DMS 273 treated with DMSO at 0.1 percent for 48 hours (cell line): ENCODE measurements around the gene TINCR.
"Not testable (repeated sequence)": the region's sequence is repeated elsewhere in the genome, so short reads cannot be mapped to it uniquely, and the experiment has no call there.

Source experiments
- DNase-seq: peaks from one replicate; lab custom pipeline; 2025; lab: John Stamatoyannopoulos, UW

TINCR gene

DNA sequence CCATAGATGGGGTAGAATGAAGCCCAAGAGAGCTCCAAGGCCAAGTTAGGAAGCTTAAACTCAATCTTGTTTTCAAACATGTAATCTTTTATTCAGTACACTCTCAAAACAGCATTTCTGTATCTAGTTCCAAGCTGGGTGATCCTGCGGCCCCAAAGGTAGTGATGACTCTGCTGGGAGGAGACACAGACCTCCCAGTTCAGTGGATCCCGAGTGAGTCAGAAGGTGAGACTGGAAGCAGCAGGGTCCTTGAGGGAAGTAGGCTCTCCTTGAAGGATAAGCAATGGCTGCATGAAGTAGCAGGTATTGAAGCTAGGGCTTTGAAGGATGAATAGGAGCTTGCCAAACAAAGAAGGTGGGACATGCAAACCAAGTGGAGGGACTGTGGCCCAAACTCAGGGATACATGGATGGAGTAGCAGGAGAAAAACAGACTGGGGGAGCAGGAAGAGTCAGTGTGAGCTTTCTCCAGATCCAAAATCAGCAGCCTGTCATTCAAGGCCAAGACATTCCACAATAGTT, 9.6 kb downstream of the TINCR start:
- no peak for DNase-seq

DNA sequence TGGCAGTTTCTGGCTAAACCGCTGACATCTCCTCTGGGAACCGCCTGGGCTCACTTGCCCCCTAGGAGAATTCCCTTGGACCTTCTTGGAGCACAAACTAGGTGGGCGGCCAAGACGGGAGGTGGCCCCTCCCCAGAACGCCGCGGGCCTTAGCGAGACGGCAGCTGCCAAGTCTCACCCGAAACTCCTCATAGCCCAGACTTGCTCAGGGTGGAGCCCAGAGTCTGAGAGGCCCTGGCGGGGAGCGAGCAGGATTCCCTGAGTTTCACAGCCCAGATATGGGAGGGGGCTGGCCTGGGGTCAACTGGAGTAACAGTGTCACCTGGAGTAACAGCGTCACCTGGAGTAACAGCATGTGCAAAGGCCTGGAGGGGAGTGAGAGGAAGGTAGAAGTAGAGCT, 10.1 kb downstream of the TINCR start:
- no peak for DNase-seq

DNA sequence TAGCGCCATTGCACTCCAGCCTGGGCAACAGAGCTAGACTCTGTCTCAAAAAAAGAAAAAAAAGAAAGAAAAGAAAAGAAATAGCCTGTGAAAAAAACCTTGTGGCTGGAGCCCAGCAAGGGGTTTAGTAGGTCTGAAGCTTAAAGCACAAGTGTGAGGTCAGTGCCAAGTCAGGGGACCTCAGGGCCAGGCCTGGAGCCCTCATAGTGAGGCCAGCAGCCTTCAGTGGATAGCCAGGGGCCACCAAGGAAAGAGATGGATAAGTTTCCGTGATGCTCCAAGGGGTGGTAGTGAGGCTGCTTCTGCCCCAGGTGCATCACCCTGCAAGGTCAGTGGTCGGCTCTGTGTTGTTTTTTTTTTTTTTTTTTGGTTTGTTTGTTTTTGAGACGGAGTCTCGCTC, 12.9 kb downstream of the TINCR start:
- DNase-seq = no peak

GRCh38 chr19:5553892-5554291, 13.9 kb downstream of the TINCR start:
- DNase-seq = peak; percentile 43

- DNase-seq = peak; percentile 64
Measured at GRCh38 chr19:5547881-5548280, 19.9 kb downstream of the TINCR start.

DNA sequence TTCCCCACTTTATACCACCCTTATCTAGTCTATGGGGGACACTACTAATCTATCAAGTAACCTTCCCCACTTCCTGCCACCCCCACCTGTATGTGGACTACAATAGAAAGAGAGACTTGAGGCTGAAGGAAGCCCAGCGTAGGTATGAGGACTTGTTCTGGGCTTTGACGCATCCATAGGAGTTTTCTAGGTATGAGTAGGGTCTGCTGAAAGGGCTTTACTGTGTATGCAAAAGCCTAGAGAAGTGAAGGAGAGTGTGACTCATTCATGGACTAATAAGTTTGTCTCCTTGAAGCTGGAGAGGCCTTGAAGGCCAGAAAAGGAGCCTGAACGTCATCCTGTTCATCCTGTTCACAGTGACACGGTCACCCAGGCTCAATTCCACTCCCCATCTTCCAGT, 21.8 kb downstream of the TINCR start:
- DNase-seq = no peak

GRCh38 chr19:5545051-5545450, 22.7 kb downstream of the TINCR start:
- no peak for DNase-seq

DNA sequence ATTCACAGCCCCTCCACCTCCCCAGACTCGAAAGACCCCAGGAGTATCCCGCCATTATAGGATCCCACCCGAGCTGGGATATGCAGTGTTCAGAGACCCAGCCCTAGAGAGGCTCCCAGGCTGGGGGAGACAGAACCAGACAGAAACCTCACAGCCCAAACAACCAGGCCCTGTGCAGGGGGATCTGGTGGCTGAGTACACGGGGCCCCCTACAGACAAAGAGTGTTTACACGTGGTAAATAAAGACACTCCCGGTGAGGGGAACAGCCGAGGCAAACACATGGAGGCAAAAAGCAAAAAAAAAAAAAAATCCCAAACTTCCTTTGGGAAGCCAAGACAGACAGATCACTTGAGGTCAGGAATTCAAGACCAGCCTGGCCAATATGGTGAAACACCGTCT, 25.1 kb downstream of the TINCR start:
- no peak for DNase-seq

- DNase-seq = no peak
Measured at GRCh38 chr19:5541456-5541855, 26.3 kb downstream of the TINCR start.

DNA sequence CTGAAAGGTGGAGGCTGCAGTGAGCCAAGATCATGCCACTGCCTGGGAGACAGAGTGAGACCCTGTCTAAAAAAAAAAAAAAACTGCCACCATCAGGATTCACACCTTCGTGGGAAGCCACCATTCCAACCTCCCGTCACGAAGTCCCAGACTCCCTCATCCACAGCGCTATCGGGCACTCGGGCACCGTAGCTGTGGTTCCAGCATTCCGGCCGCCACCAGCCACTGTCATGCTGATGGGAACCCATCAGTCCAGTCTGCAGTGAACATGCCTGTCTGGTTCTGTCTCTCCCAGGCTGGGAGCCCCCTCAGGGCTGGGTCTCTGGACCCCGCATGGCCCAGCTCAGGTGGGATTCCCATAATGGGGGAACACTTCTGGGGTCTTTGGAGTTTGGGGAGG, 27.5 kb downstream of the TINCR start:
- DNase-seq = no peak

- DNase-seq = no peak
Measured at GRCh38 chr19:5537870-5538269, 29.9 kb downstream of the TINCR start.

GRCh38 chr19:5536982-5537579, 30.7 kb downstream of the TINCR start:
- not testable (repeated sequence) for DNase-seq

GRCh38 chr19:5536337-5536894, 31.3 kb downstream of the TINCR start:
- peak; percentile 55 for DNase-seq

GRCh38 chr19:5534787-5535586, 32.8 kb downstream of the TINCR start:
- DNase-seq = peak; percentile 10

DNA sequence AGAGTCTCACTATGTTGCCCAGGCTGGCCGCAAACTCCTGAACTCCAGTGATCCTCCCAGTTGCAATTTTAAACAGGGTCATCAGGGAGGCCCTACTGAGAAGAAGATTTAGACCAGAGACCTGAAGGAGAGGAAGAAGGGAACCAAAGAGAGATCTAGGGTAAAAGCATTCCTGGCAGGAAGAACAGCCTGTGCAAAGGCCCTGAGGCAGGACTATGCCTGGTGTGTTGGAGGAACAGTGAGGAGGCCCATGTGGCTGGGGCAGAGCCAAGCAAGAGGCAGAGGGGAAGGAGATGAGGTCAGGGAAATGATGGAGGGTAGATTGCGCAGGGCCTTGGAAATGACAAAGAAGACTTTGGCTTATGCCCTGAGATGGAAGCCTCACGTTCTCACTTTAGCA, 34.5 kb downstream of the TINCR start:
- DNase-seq = no peak

- no peak for DNase-seq
Measured at GRCh38 chr19:5530701-5531100, 37.1 kb downstream of the TINCR start.

DNA sequence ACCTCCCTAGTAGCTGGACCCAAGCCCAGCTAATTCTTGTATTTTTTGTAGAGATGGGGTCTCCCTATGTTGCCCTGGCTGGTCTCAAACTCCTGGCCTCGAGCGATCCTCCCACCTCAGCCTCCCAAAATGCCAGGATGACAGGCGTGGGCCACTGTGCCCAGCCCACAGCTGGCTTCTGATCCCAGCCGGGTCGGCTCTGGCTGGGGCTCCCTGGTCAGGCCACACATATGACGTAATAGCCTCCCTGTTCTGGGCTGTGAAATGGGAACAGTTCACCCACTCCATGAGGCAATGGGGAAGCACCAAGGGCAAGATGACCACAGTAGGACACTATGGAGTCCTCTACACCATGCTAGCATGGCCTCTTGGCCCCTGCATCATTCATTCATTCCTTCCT, 41.1 kb downstream of the TINCR start:
- DNase-seq = no peak

GRCh38 chr19:5524081-5524480, 43.7 kb downstream of the TINCR start:
- no peak for DNase-seq

GRCh38 chr19:5522106-5522505, 45.6 kb downstream of the TINCR start:
- DNase-seq = no peak

- no peak for DNase-seq
Measured at GRCh38 chr19:5520501-5520900, 47.3 kb downstream of the TINCR start.

DNA sequence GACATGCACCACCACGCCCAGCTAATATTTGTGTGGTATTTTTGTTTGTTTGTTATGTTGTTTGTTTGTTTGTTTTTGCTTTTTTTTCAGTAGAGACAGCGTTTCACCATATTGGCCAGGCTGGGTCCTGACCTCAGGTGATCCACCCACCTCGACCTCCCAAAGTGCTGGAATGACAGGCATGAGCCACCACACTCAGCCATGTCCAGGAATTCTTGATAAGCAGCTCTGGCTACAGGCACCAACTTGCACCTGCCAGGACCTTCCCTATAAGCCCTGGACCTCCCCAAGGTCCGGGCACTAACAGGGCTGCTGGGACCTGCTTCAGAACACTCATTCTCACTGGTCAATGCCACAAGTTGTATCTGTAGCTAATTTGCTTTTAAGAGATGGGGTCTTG, 48.7 kb downstream of the TINCR start:
- DNase-seq = no peak

DNA sequence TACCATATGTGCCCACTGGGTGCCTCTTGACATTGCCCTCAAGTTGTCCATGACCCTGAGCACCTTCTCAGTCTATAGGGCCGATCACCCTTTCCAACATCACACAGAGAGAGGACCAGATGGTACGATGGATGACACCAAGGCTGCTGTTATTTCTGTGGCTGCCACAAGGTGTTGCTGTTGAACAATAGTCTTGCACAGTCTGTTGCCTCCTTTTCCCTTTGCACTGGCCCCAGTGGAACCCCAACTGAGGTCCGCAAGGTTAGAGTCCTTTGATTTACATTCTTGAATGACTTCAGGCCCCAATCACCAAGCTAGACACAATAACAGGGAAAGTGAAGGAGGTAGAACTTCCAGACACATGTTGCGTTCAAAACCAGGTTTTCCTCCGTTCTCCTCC, 52.0 kb downstream of the TINCR start:
- no peak for DNase-seq

- DNase-seq = no peak
Measured at GRCh38 chr19:5514001-5514400, 53.8 kb downstream of the TINCR start.
